AG04449 (cell line): ENCODE data around the gene IQSEC3.

ENCODE experiments used
- CTCF ChIA-PET: fragments of 350-600 bp; formaldehyde crosslinking; extraction: SDS; loops from one replicate; lab custom pipeline; 2021; ENCODE audit warnings: antibody characterized with exemption; lab: Yijun Ruan, JAX
- POLR2A ChIA-PET: fragments of 400-600, 350-600 bp; formaldehyde crosslinking; extraction: SDS; loops from one replicate; lab custom pipeline; 2020; ENCODE audit warnings: antibody characterized with exemption, inconsistent platforms; lab: Yijun Ruan, JAX
- DNase-seq: peaks from one replicate; pipeline ENCODE4 v3.0.0-alpha.2; 2010; ENCODE audit warnings: low read depth, low spot score
- H3K4me3 ChIP-seq: 2 replicates; pipeline ENCODE4 v1.5.1; 2011; ENCODE audit warnings: low read depth, mild to moderate bottlenecking, control low read depth, low read length
- CTCF ChIP-seq: IDR thresholded peaks from one replicate; pipeline ENCODE4 v1.5.1; 2011; ENCODE audit warnings: mild to moderate bottlenecking, moderate library complexity, low read length, control low read depth, inconsistent platforms; ENCODE audit not compliant: insufficient read depth; ENCODE audit errors: missing control alignments

Gene IQSEC3

DNA sequence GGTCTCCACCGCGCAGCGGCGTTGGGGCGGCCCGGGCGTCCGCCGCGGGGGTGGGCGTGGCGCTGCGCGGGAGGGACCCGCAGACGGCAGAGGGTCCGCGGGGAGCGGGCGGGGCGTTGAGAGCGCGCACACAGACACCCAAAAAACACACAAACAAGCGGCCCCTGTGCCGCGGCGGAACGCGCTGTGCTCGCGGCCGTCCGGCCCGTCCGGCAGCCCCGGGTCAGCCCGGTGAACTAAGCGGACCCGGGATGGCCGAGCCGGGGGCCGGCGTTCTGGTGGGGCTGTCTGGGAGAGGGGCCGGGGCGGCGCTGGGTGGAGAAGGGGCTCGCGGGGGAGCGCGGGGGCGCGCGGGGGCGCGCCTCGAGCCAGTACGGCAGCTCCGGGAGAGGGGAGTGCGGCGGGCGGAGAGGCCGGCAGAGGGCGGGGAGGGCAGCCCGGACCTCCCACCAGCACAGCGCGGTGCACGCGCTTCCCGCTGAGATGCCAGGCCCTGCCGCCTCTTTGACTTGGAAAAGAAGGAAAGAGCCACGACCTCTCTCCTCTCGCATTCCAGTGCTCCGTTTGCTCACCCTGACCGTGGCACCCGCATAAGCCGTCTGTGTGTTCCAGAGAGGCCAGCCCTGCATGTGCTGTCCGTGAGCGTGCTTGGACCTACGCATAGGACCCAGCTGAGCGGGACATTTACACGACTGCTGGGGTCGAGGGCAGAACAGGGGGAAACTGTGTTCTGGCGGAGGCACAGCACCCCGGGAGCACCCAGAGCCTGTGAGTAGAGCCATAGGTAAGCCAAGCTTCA is 137.1 kb downstream of the IQSEC3 start:
- TF ChIP-seq CTCF = peak; percentile 19
- no peak for DNase-seq
- CTCF ChIA-PET = interaction anchor here (0.6 kb wide), 1 partner anchor 29 kb away, joined by 3 read pairs; no protein-coding TSS in a partner anchor
- peak overlapping the region; percentile 43 for H3K4me3 ChIP-seq
- POLR2A ChIA-PET = no interaction called here

- TF ChIP-seq CTCF = no peak
- no peak for DNase-seq
- no peak overlapping the region for H3K4me3 ChIP-seq
- POLR2A ChIA-PET = no interaction called here
- CTCF ChIA-PET = interaction anchor here (0.6 kb wide), 1 partner anchor 29 kb away, joined by 3 read pairs; no protein-coding TSS in a partner anchor
These were observed 137.7 kb downstream of the IQSEC3 start for GRCh38 chr12:204261-204678.

DNA sequence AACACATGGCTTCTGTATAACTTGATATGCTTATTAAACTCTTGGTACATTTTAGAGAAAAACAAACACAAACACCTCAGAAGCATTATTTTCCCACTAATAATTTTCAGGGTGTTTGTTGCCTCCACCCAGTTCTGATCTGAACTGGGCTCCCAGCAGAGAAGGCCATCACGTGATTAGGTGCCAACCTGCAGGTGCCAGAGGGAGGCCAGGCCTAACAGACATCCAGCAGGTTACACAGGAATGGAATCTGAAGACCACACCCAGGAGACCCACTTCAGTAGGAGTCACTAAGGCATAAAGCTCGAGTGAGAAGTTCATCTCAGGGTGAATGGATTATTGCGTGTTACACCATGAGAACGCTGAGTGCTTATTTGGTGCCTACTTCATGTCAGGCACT is 138.5 kb downstream of the IQSEC3 start:
- CTCF ChIA-PET = no interaction called here

DNA sequence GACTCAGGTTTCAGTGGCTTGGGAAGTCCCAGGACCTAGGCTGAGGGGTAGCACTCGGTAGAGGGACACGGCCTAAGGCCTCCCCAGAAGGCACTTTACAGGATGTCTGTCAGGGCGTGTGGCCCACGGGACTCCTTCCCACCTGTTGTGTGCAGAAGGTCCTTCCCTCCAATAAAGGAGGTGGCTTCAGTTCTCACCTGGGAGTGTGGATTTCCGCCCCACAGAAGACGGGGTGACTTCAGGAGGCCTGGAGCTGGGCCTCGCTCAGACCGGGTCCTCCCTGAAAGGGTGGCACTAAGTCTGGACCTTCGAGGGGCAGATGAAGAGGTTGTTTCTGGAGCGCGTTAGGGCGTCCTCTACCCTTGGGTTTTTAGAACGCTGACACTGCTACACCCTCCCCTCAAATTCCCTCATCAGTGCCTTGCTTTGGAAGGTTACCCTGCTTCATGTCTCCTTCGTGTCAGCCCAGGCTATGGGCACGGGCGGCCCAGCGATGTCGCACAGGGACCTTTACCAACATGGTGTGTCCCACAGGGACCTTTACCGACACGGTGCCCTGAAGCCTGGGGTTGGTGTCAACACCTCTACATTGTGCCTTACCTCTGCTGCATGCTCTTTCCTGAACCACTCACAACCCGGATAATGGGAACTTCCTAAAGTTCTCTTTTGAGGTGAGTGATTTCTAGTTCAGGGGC is 140.3 kb downstream of the IQSEC3 start:
- no peak overlapping the region for H3K4me3 ChIP-seq
- ChIA-PET CTCF (no interaction called here), POLR2A (no interaction called here)
- DNase-seq = no peak
- TF ChIP-seq CTCF = no peak

More for the DNA sequence above, 138.5 kb downstream of the IQSEC3 start:
- no peak overlapping the region for H3K4me3 ChIP-seq
- DNase-seq = no peak
- POLR2A ChIA-PET = no interaction called here
- no peak for TF ChIP-seq CTCF

- ChIA-PET POLR2A (no interaction called here), CTCF (no interaction called here)
- TF ChIP-seq CTCF = no peak
- DNase-seq = no peak
- H3K4me3 ChIP-seq = no peak overlapping the region
These were observed 141.2 kb downstream of the IQSEC3 start for GRCh38 chr12:207804-208203.

DNA sequence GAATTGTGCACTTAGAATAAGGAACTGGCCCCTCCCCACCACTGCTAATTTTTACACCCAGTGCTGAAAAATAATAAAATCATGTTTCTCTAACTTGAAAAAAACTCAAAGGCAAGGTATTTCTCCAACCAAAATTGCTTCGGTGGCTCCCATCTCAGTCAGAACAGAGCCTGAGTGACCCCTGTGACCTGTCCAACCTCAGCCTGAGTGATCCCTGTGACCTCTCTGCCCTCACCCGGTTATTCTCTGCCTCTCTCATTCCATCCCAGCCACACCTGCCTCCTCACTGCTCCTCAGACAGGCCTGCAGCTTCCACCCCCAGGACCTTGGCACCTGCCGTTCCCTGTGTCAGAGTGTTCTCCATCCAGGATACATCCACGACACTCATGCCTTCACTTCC is 142.2 kb downstream of the IQSEC3 start:
- H3K4me3 ChIP-seq = no peak overlapping the region
- ChIA-PET CTCF (no interaction called here), POLR2A (no interaction called here)
- DNase-seq = no peak
- TF ChIP-seq CTCF = no peak
